Right lobe of liver (tissue), 6 donors: ENCODE data around the gene RPTOR. TPM values are rescaled to one million over a fixed set of nuclear protein-coding genes. Genes with fewer than 3 reads are reported as not detected.

Experiments used
- ATAC-seq, 4 donors: fragments of 200-7000 bp; cut with Tn5 transposase; one replicate each; pipeline ENCODE4 v1.9.1; 2020; ENCODE audit warnings: mild to moderate bottlenecking in 4 of 4, moderate library complexity in 4 of 4
- DNase-seq, 3 donors: peaks; one replicate each; pipeline ENCODE4 v3.0.0-alpha.2; 2020
- H3K27ac ChIP-seq, 3 donors: fragments of 200-600 bp; one replicate each; pipeline ENCODE4 v1.8.0; 2022
- H3K27me3 ChIP-seq, 2 donors: fragments of 200-600 bp; one replicate each; pipeline ENCODE4 v1.8.0; 2022
- H3K36me3 ChIP-seq, 4 donors: fragments of 200-600 bp; sonication (generic) in 1 of 4; one replicate each; pipeline versions ENCODE4 v1.5.1 to v1.8.0; 2017 to 2022; ENCODE audit warnings: control low read depth in 1 of 4
- H3K4me1 ChIP-seq, 4 donors: fragments of 200-600 bp; sonication (generic) in 1 of 4; one replicate each; pipeline versions ENCODE4 v1.5.1 to v1.8.0; 2017 to 2022; ENCODE audit warnings: control low read depth in 1 of 4
- H3K4me3 ChIP-seq, 3 donors: fragments of 200-600 bp; one replicate each; pipeline ENCODE4 v1.8.0; 2022
- H3K9me3 ChIP-seq, 4 donors: fragments of 200-600 bp; sonication (generic) in 1 of 4; one replicate each; pipeline versions ENCODE4 v1.5.1 to v1.8.0; 2017 to 2022; ENCODE audit warnings: control low read depth in 1 of 4
- POLR2A ChIP-seq: fragments of 450-650 bp; IDR thresholded peaks from one replicate; pipeline ENCODE4 v1.6.1; 2017; ENCODE audit warnings: antibody characterized with exemption, mild to moderate bottlenecking
- WGBS: methylation state at CpG from one replicate; pipeline ENCODE4 v1.1.6; 2018; ENCODE audit warnings: low coverage, low lambda C conversion rate; ENCODE audit not compliant: insufficient coverage; ENCODE audit errors: missing lambda C conversion rate; 5-methylcytosine and 5-hydroxymethylcytosine counted together
- intact Hi-C, 2 donors: fragments of 100-400 bp; cut with DNase I; formaldehyde crosslinking; loops; one replicate each; pipeline versions ENCODE4 v1.11.2 to v1.14.1; 2022
- total RNA-seq, 6 experiments: library from RNA; depleted of rRNA in 2 of 6; stranded (reverse); fragments of >200 nt in 2 of 6; fragmentation: NEBNext Ultra II Directional in 3 of 6; extraction: Animal tissue kit (Norgen Biotek cat#: 25700) in 3 of 6; gene quantifications; one replicate each; pipeline versions ENCODE4 v1.1.0 to v1.2.4, GENCODE V29; 2016 to 2023
- TF ChIP-seq, protein P1 (sequence below), 4 donors: fragments of 200-600 bp in 3 of 4; fragments of 450-650 bp in 1 of 4; IDR thresholded peaks; one replicate each; pipeline versions ENCODE4 v1.5.1 to v1.8.0; 2016 to 2022; ENCODE audit warnings: antibody characterized with exemption in 4 of 4, mild to moderate bottlenecking in 2 of 4
- donor health status: DM: no; HTN: yes; CAD: no.
- donor health status: DM: no; HTN: no; CAD: no.
- donor health status: DM: no; HTN: no; CAD: no.
- donor health status: DM: no; HTN: yes; CAD: no.
- donor health status: DM: no; HTN: yes; CAD: no.

Gene RPTOR
- total RNA-seq, 6 experiments from 2014 or later: 13.1 to 24.0 (median 15.5) TPM

DNA sequence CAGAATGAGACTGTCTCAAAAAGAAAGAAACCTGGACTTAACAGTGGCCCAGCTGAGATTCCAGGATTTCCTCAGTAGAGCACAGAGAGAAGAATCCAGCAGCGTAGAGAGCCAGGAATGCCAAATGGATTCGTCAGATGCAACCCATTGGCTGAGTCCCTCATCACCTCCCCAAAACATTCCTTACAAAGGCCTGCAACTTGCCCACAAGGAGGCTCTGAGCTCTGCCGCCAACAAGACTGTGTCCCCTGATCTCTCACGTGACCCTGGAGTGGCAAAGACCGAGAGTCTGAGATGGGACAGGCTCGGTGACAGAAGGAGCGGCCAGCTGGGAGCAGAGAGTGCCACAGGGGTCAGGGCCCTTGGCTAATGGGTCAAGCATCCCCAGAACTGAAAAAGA, 440.1 kb downstream of the RPTOR start:
- no peaks in the 10 kb centered on the region for H3K27me3 ChIP-seq
- no peaks in the 10 kb centered on the region for H3K36me3 ChIP-seq
- no peak overlapping the region for H3K4me3 ChIP-seq
- WGBS: 55% methylated on average over 7 of the region's 7 CpGs
- intact Hi-C loops: loop anchor here (5.0 kb wide), 2 partner anchors 557 to 562 kb away; no protein-coding TSS in a partner anchor
- TF ChIP-seq POLR2A: no peak
- TF ChIP-seq, protein P1, sequence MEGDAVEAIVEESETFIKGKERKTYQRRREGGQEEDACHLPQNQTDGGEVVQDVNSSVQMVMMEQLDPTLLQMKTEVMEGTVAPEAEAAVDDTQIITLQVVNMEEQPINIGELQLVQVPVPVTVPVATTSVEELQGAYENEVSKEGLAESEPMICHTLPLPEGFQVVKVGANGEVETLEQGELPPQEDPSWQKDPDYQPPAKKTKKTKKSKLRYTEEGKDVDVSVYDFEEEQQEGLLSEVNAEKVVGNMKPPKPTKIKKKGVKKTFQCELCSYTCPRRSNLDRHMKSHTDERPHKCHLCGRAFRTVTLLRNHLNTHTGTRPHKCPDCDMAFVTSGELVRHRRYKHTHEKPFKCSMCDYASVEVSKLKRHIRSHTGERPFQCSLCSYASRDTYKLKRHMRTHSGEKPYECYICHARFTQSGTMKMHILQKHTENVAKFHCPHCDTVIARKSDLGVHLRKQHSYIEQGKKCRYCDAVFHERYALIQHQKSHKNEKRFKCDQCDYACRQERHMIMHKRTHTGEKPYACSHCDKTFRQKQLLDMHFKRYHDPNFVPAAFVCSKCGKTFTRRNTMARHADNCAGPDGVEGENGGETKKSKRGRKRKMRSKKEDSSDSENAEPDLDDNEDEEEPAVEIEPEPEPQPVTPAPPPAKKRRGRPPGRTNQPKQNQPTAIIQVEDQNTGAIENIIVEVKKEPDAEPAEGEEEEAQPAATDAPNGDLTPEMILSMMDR (IDR thresholded peaks at IDR 0.05): peak in 1 of 4 donors; percentile 6
- peaks cover 0 to 7% (median 5%) of the 10 kb centered on the region in 4 donors for H3K4me1 ChIP-seq
- H3K9me3 ChIP-seq: no peaks in the 10 kb centered on the region
- H3K27ac ChIP-seq: no peak overlapping the region
- ATAC-seq (no peak), DNase-seq (no peak)

DNA sequence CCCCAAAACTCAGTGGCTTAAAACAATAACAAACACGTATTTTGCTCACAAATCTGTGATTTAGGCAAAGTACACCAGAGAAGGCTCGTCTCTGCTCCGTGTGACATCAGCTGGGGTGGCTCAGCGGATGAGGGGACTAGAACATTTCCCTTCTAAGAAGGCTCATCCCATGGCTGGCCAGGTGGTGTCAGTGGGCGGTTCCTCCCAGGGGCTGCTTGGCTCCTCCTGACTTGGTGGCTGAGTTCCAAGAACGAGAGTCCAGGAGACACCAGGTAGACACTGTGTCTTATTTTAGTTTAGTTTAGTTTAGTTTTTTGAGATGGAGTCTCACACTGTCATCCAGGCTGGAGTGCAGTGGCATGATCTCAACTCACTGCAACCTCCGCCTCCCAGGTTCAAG, 441.4 kb downstream of the RPTOR start:
- Histone ChIP-seq H3K27ac (no peak overlapping the region), H3K27me3 (no peaks in the 10 kb centered on the region), H3K36me3 (no peaks in the 10 kb centered on the region), H3K4me1 (peaks cover 0 to 7% (median 5%) of the 10 kb centered on the region in 4 donors), H3K4me3 (no peak overlapping the region), H3K9me3 (no peaks in the 10 kb centered on the region)
- DNase-seq (no peak), ATAC-seq (no peak)
- no peak for TF ChIP-seq POLR2A
- TF ChIP-seq, protein P1 (IDR thresholded peaks at IDR 0.05): no peak
- 74% methylated on average over 6 of the region's 7 CpGs for WGBS
- intact Hi-C loops: no loop called here

DNA sequence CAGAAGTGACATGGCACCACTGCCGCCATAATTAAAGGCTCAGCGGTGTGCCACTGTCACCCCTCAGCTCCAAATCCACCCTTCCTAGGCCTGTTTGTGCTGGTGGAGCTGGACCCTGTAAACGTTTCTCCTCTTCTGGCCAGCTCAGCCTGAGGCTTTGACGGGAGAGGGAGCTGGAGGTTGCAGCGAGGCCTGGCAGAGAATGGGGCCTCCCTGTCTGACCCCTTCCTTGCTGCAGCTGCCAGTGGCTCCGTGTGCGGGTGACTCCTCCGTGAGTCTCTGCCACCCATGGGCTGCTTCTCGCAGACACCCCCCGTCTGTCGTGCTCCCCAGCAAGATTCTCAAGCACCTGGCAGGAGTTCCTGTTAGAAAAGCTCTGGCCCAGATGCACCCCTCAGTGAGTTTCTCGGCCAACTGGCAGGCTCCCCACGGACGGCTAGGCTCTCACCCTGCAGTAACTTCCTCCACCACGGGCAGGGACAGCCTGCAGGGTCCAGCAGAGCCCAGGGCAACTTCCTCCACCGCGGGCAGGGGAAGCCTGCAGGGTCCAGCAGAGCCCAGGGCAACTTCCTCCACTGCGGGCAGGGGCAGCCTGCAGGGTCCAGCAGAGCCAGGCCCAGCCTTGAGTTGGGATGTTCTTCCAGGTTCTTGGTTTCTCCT, 442.3 kb downstream of the RPTOR start:
- DNase-seq: peak in 2 of 3 donors; percentile 54 to 70
- H3K27ac ChIP-seq: no peak overlapping the region
- intact Hi-C loops: no loop called here
- peak; percentile 10 to 52 (median 32) for ATAC-seq
- H3K9me3 ChIP-seq: no peaks in the 10 kb centered on the region
- peaks cover 0 to 7% (median 5%) of the 10 kb centered on the region in 4 donors for H3K4me1 ChIP-seq
- H3K27me3 ChIP-seq: no peaks in the 10 kb centered on the region
- no peak overlapping the region for H3K4me3 ChIP-seq
- TF ChIP-seq, protein P1 (IDR thresholded peaks at IDR 0.05): no peak
- TF ChIP-seq POLR2A: no peak
- 41% methylated on average over 10 of the region's 18 CpGs for WGBS
- H3K36me3 ChIP-seq: no peaks in the 10 kb centered on the region

DNA sequence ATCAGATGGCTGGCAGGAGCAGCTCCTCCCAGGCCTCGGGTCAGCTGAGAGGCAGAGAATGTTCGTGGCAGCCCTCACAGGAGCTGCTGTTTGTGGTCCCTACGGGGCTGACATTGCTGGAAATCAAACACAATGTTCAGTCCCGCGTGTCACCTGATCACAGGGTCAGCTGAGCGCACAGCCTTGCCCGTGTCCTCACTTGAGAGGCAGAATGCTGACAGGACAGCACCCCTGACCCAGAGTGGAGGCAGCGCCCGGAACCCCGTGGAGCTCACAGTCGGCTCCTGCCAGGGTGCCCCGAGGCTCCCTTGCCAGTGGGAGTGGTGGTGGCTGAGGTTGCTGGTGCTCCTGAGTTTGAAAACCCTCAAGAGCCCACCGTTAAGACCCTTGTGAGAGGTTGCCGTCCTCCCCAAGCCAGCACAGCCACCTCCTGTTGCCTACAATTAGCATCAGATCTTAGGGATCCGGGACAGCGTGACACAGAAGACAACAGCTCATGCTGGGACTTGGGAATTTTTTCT, 443.4 kb downstream of the RPTOR start:
- no peak overlapping the region for H3K27ac ChIP-seq
- WGBS: 20% methylated on average over 2 of the region's 16 CpGs
- DNase-seq: peak in 2 of 3 donors; percentile 54 to 63
- H3K36me3 ChIP-seq: no peaks in the 10 kb centered on the region
- TF ChIP-seq POLR2A: no peak
- TF ChIP-seq, protein P1 (IDR thresholded peaks at IDR 0.05): no peak
- no peaks in the 10 kb centered on the region for H3K9me3 ChIP-seq
- intact Hi-C loops: no loop called here
- H3K4me1 ChIP-seq: peaks cover 0 to 13% (median 7%) of the 10 kb centered on the region in 4 donors
- no peak overlapping the region for H3K4me3 ChIP-seq
- H3K27me3 ChIP-seq: no peaks in the 10 kb centered on the region
- ATAC-seq: peak in 1 of 4 donors; percentile 5
